ENCODE data around the gene MAG. TPM values are rescaled to one million over a fixed set of nuclear protein-coding genes. Genes with fewer than 3 reads are reported as not detected.
A peak's percentile ranks its signal among the peaks of the same experiment; 100 is the strongest.

The MAG gene, protein sequence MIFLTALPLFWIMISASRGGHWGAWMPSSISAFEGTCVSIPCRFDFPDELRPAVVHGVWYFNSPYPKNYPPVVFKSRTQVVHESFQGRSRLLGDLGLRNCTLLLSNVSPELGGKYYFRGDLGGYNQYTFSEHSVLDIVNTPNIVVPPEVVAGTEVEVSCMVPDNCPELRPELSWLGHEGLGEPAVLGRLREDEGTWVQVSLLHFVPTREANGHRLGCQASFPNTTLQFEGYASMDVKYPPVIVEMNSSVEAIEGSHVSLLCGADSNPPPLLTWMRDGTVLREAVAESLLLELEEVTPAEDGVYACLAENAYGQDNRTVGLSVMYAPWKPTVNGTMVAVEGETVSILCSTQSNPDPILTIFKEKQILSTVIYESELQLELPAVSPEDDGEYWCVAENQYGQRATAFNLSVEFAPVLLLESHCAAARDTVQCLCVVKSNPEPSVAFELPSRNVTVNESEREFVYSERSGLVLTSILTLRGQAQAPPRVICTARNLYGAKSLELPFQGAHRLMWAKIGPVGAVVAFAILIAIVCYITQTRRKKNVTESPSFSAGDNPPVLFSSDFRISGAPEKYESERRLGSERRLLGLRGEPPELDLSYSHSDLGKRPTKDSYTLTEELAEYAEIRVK
- total RNA-seq, result 1 to 10 TPM in 1 of 2 donors, under 1 TPM in 1; 0.61 to 1.7 TPM

DNA sequence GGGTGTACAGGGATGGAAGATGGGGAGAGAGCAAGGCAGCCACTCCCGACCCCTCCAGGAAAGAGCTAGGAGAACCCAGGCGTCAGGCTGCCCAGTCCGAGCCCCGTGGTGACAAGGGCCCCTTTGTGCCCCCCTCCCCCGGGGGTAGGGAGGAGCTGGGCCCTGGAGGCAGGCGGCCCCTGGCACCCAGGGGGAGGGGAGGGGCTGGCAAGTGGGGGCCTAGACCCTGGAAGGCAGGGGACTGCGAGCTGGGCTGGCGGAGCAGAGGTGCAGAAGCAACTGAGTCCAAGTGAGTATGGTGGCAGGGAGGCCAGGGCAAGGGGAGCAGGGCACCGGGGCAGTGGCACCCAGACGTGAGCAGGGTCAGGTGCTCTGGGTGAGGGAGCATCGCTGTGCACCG, at the start of gene MAG:
MAG (plus strand) TSS at position 246 of the 400 bp plus-strand sequence. CDS start 3,248 bp downstream, outside the sequence.
- ATAC-seq, result no peak
- peak within 1 kb of the TSS in 1 of 2 donors; percentile 46 for H3K27ac Mint-ChIP-seq
- H3K9me3 Mint-ChIP-seq, result no peaks in the 10 kb centered on the region

DNA sequence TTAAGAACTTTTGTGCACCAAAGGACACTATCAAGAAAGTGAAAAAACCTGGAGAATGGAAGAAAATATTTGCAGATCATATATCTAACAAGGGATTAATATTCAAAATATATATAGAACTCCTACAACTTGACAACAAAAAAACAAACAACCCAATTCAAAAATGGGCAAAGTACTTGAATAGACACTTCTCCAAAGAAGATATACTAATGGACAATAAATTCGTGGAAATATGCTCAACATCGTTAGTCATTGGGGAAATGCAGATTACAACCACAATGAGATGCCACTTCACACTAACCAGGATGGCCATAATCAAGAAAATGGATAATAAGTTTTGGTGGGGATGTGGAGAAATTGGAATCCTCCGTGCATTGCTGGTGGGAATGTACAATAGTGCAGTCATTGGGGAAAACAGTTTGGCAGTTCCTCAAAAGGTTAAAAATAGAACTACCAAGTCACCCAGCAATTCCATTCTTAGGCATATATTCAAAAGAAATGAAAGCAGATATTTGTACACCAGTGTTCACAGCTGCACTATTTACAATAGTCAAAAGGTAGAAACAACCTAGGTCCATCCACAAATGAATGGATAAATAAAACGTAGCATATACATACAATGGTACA, 45.4 kb upstream of the MAG start:
- no peak for ATAC-seq
- Mint-ChIP-seq H3K27ac (no peak overlapping the region), H3K9me3 (peaks cover 5 to 18% of the 10 kb centered on the region in 2 donors), H3K36me3 (peaks cover 12 to 50% of the 10 kb centered on the region in 2 donors)
- no peak for DNase-seq (ENCODE audit: low spot score in 2 of 2)

More for the DNA sequence above, at the start of gene MAG:
- DNase-seq (ENCODE audit: low spot score in 2 of 2), result no peak
- no peaks in the 10 kb centered on the region for H3K36me3 Mint-ChIP-seq

DNA sequence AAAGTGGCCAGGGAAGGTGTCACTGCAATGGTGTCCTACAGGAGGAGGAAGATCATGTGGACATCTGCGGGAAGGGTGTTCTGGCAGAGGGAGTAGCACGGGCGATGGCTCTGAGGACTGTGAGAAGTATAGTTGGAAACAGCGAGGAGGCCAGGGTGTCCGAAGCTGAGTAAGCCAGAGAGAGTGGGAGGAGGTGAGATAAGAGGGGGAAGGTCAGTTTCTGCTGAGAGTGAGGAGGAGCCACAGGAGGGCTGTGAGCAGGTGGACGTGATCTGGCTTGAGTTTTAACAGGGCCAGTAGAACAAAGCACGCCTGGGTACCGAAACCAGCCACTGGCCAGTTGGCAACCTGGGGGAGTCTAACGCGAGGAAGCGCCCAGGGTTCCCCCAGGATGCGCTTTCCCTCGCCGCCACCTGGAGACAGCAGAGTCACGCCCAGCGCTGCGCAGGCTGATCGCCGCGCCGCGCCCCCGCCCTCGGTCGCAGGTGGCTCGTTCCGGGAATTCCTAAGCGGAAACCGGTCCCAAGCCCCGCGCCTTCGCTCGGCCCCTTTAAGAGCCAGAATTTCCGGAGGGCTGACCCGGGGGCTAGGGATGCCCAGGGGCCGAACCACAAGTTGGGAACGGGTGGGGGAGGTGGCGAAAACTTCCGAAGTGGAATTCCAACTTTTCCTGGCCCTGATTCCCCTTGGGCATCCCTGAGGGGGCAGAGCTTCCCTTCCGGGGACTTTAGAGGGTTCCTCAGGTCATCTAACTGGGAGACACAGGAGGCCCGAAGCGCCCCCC, 44.2 kb upstream of the MAG start:
- peak overlapping the region; percentile 62 to 63 for H3K27ac Mint-ChIP-seq
- H3K9me3 Mint-ChIP-seq, result peaks cover 5 to 12% of the 10 kb centered on the region in 2 donors
- peak; percentile 53 to 71 for DNase-seq (ENCODE audit: low spot score in 2 of 2)
- H3K36me3 Mint-ChIP-seq, result peaks cover 12 to 44% of the 10 kb centered on the region in 2 donors
- ATAC-seq, result peak; percentile 52 to 75

DNA sequence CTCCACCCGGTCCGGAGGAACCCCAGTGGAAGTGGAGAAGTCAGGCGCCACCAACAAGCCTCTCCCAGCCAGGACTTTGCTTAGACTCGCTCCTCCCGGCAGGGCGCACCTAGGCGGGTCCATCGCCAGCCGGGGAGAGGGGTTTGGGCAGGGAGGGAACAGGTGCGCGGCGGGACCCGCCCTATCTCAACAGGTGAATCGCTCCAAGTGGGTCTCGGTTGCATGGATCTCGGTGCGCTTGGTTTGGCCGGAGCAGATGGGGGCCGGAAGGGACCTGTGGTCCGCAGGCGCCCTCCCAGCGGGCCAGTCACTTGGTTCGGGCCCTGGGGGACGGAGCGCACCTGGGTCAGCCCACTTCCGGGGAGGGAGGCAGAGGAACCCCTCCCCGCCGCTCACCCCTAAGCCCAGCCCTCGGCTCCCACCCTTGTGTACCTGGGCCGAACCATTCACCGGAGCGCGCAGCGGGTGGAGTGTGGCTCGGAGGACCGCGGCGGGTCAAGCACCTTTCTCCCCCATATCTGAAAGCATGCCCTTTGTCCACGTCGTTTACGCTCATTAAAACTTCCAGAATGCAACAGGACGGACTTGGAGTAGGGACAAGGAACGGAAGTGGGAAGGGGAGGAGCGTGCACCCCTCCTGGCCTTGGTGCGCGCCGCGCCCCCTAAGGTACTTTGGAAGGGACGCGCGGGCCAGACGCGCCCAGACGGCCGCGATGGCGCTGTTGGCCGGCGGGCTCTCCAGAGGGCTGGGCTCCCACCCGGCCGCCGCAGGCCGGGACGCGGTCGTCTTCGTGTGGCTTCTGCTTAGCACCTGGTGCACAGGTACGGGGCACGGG, 43.4 kb upstream of the MAG start, which contains the start of gene LSR:
LSR (plus strand) TSS at position 693 of the 836 bp plus-strand sequence; CDS start at position 714, 21 bp downstream.
- Mint-ChIP-seq H3K9me3 (peaks cover 5 to 10% of the 10 kb centered on the region in 2 donors), H3K36me3 (peaks cover 12 to 43% of the 10 kb centered on the region in 2 donors), H3K27ac (peak within 1 kb of the TSS; percentile 63 to 97)
- DNase-seq (ENCODE audit: low spot score in 2 of 2) (peak; percentile 65 to 77), ATAC-seq (peak; percentile 74 to 93)

DNA sequence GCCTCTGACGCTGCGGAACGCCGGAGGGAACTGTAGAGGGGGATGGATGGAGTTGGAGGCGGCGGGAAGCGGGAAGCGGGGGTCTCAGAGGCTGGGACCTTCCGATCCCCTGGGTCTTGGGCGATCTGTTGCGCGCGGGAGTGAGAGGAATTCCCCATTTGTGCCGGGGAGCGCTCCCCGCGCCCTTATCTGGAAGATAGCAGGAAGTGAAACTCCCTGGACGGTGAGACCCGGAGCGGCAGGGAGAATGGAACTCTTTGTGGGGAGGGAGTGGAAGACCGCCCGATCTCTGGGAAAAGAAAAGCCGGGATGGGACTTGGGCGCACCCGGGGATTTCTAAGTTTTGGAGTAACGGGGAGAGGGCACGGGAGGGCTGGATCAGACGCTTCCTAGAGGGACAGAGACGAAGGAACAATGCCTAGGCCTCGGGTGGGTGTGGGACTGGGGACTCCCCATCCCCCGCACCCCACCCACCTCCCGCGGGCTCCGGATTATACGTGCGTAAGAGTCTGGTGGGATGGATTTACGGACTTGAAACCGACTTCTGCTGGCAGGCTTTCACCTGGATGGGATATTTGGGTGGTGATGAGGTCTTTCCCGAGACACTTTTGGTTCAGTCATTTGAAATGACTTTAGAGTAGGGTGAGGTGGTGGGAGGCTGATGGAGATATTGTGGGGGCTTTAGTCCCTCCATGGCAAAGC, 42.7 kb upstream of the MAG start:
- ATAC-seq, result no peak

DNA sequence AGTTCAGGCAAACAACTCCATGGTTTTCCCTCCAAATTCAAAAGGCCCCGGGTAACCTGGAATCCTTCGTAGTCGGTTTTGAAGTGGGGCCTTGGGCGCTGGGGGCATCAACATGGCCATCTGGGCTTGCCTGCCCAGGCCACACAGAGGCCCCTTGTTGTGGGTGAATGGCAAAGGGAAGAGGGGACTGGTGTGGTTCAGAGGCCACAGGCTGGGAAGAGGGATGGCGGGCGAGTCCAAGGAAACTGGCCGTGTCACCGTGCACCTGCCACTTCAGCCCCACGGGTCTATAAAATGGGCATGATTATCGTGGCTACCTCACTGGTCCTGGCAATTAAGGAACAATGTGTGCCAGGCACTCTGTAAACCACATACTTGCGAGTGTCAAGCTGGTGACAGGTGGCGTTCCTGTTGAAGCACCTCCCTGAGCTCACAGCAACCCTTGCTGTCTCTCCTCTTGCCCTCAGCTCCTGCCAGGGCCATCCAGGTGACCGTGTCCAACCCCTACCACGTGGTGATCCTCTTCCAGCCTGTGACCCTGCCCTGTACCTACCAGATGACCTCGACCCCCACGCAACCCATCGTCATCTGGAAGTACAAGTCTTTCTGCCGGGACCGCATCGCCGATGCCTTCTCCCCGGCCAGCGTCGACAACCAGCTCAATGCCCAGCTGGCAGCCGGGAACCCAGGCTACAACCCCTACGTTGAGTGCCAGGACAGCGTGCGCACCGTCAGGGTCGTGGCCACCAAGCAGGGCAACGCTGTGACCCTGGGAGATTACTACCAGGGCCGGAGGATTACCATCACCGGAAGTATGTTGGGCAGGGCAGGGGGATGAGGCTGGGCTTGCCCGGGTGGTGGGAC, 41.9 kb upstream of the MAG start:
- DNase-seq (ENCODE audit: low spot score in 2 of 2) (peak in 1 of 2 donors; percentile 52), ATAC-seq (no peak)
- Mint-ChIP-seq H3K9me3 (no peaks in the 10 kb centered on the region), H3K27ac (peak overlapping the region; percentile 63 to 94), H3K36me3 (peaks cover 8 to 38% of the 10 kb centered on the region in 2 donors)

More for the DNA sequence above, 42.7 kb upstream of the MAG start:
- H3K27ac Mint-ChIP-seq, result peak overlapping the region; percentile 63 to 94
- DNase-seq (ENCODE audit: low spot score in 2 of 2), result peak in 1 of 2 donors; percentile 57
- H3K36me3 Mint-ChIP-seq, result peaks cover 8 to 37% of the 10 kb centered on the region in 2 donors
- H3K9me3 Mint-ChIP-seq, result peaks cover 5% of the 10 kb centered on the region in 2 donors

DNA sequence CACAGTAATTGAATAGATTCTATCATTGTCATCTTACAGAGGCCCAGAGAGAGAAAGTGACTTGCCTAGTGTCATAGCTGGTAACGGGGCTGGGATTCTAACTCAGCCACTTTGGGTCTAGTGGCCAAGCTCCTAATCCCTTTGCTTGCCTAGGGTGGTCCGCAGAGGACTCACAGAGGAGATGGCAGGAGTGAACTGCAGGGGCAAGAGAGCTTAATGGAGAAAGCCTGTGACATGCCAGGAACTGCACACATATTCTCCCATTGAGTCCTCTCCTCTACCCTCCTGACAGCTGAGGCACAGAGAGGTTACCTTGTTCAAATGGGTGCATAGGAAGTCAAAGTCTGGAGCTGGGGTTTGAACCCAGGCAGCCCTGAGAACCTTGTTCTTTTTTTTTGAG, 40.5 kb upstream of the MAG start:
- DNase-seq (ENCODE audit: low spot score in 2 of 2) (no peak), ATAC-seq (no peak)
- Mint-ChIP-seq H3K27ac (no peak overlapping the region), H3K9me3 (no peaks in the 10 kb centered on the region), H3K36me3 (peaks cover 8 to 45% of the 10 kb centered on the region in 2 donors)

DNA sequence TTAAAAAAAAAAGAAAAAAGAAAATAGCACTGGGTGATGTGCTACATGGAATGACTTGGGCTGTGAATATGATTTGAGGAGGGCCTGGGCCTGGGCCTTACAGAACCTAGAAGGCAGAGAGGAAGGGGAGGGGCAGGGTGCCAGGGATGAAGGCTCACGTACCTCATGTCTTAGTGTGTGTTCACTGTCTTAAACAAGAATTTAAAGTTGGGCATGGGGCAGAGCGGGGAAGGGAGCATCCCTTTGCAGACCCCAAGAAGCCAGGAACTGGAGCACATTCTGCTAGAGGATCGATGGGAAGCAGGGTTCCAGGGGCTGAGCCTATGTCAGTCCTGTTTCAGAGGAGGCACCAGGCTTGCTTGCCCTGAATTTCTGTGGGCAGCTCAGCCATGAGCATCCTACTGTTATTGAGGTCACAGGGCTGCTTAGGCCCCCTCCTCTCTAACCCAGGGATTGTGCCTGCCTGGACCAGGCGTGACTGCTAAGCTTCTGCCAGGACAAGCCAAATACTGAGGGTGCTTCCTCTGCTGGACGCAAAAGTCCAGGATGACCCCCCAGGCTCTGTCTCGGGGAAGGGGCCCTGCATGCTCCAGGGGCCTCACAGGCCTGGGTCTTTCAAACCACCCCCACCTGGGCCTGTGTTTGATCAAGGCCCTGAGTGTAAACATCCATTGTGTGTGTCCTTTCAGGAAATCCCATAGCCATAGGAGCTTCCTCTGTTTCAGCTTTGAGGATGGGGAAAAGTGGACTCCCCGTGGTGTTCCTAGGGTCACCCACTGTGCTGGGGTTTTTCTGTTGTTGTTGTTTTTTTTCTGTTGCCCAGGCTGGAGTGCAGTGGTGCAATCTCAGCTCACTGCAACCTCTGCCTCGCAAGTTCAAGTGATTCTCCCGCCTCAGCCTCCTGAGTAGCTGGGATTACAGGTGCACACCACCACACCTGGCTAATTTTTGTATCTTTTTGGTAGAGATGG, 38.4 kb upstream of the MAG start:
- ATAC-seq (no peak), DNase-seq (ENCODE audit: low spot score in 2 of 2) (peak in 1 of 2 donors; percentile 38)
- Mint-ChIP-seq H3K9me3 (no peaks in the 10 kb centered on the region), H3K36me3 (peaks cover 8 to 43% of the 10 kb centered on the region in 2 donors), H3K27ac (peak overlapping the region in 1 of 2 donors; percentile 9)

DNA sequence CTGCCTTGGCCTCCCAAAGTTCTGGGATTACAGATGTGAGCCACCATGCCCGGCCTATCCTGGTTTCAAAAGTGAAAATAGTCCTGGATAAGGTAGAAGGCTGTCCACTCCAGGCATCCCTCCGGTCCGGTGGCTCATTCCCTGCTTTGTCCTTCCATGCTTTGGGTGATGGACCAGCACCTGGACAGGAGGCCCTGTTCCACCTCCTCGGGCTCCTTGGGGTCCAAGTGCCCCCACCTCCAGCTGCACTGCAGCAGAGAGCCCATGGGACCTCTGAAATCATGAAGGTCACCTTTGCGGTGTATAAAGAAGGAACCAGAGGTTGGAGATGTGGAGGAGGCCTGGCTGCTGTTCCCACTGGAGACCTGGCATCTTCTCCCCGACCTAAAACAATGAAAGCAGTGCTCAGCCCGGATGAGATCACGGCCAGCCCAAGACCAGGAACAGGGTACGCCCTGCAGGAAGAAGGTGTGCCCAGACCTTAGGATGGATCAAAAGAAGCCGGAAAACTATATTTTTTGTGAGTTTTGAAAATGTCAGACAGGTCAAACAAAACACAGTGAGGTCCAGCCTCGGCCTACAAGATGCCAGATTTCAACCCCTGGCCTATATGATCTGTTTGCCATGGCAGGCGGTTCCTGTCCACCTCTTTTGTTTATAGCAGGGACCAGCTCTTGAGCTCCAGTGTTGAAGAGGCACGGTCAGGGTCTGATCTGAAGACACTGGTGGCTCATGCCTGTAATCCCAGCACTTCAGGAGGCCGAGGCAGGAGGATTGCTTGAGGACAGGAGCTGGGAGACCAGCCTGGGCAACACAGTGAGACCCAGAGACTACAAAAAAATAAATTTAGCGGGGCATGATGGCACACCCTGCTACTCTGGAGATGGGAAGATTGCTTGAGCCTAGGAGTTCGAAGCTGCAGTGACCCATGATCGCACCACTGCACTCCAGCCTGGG, 37.3 kb upstream of the MAG start:
- Mint-ChIP-seq H3K9me3 (no peaks in the 10 kb centered on the region), H3K36me3 (peaks cover 7 to 33% of the 10 kb centered on the region in 2 donors), H3K27ac (peak overlapping the region; percentile 9 to 13)
- no peak for ATAC-seq
- peak in 1 of 2 donors; percentile 48 for DNase-seq (ENCODE audit: low spot score in 2 of 2)

DNA sequence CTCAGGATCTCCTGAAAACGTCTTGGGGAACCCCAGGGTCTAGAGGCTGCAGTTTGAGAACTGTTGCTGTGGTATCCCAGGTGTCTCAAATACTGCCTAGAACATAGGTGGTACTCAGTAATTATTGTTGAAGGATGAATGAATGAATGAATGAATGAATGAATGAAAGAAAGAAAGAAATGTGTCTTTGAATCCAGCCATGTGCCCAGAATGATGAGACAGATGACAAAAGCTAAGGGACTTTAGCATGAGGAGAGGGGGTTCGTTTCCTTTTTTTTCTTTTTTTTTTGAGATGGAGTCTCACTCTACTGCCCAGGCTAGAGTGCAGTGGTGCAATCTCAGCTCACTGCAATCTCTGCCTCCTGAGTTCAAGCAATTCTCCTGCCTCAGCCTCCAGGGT, 35.4 kb upstream of the MAG start:
- Mint-ChIP-seq H3K9me3 (no peaks in the 10 kb centered on the region), H3K36me3 (peaks cover 0 to 16% of the 10 kb centered on the region in 2 donors), H3K27ac (peak overlapping the region; percentile 23 to 49)
- ATAC-seq (no peak), DNase-seq (ENCODE audit: low spot score in 2 of 2) (no peak)

DNA sequence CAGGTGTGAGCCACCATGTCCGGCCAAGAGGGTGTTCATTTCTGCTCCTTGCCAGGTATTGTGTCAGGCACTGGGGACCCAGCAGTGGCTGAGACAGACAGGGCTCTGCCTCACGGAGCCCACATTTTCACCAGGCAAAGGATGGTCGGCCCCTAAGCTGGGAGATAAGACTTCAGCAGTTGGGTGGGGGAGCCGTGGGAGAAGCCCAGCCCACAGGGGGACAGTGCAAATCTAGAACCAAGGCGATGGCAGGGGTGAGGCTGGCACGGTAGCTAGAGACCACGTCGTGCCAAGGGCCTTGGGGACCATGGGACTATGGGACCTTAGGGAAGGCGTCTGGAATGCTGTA, 34.9 kb upstream of the MAG start:
- H3K36me3 Mint-ChIP-seq, result peaks cover 0 to 16% of the 10 kb centered on the region in 2 donors
- H3K27ac Mint-ChIP-seq, result peak overlapping the region in 1 of 2 donors; percentile 49
- ATAC-seq (no peak), DNase-seq (ENCODE audit: low spot score in 2 of 2) (peak in 1 of 2 donors; percentile 35)
- no peaks in the 10 kb centered on the region for H3K9me3 Mint-ChIP-seq

DNA sequence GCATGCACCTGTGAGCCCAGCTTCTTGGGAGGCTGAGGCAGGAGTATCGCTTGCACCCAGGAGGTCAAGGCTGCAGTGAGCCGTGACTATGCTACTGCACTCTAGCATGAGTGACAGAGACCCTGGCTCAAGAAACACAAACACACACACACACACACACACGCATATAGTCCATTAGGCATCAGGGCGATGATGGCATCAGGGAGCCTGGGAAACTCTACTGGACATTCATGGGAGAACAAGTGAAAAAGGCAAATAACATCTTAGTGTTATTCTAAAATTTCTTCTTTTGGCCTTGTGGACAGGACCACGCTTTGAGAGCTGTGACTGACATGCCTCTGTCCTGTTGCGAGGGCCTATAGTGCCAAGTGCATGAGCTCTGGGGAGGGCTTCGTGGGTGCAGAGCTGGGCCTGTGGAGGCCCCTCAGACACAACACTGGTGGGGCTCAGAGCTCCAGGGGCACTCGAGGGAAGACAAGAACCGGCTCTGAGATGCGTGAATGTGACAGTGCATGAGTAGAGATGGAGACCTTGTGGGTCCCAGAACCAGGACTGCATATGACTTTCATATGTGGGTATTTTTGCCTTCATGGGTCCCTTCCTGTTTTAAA, 31.2 kb upstream of the MAG start:
- H3K36me3 Mint-ChIP-seq, result peaks cover 0 to under 1% of the 10 kb centered on the region in 2 donors
- DNase-seq (ENCODE audit: low spot score in 2 of 2) (peak in 1 of 2 donors; percentile 40), ATAC-seq (no peak)
- H3K9me3 Mint-ChIP-seq, result no peaks in the 10 kb centered on the region
- peak overlapping the region in 1 of 2 donors; percentile 72 for H3K27ac Mint-ChIP-seq

All from activated naive CD4-positive, alpha-beta T cell treated with anti-CD3 and anti-CD28 coated beads, Interleukin-2, amount 50 U/mL, for 72 hours (primary cell).